Effector memory CD4-positive, alpha-beta T cell (primary cell): Measurements from ENCODE around the gene EDARADD.
"Not testable (repeated sequence)": the region's sequence is repeated elsewhere in the genome, so short reads cannot be mapped to it uniquely, and the experiment has no call there.

Experiments used
- DNase-seq, 3 donors: peaks; one replicate each; pipeline ENCODE4 v3.0.0-alpha.2; 2020
- H3K27ac ChIP-seq: 2 replicates; pipeline ENCODE4 v1.7.0; 2013; ENCODE audit warnings: mild to moderate bottlenecking, low read length, moderate library complexity; ENCODE audit not compliant: insufficient read depth, poor library complexity, severe bottlenecking
- H3K27me3 ChIP-seq: replicated peaks from 2 replicates; pipeline ENCODE4 v1.7.0; 2013; ENCODE audit warnings: mild to moderate bottlenecking, low read length; ENCODE audit not compliant: insufficient read depth, control insufficient read depth, poor library complexity, severe bottlenecking
- H3K36me3 ChIP-seq: 2 replicates; pipeline ENCODE4 v1.7.0; 2013; ENCODE audit warnings: mild to moderate bottlenecking, low read length, moderate library complexity; ENCODE audit not compliant: control insufficient read depth, insufficient read depth
- H3K4me1 ChIP-seq: 2 replicates; pipeline ENCODE4 v1.7.0; 2013; ENCODE audit warnings: low read length, mild to moderate bottlenecking; ENCODE audit not compliant: control insufficient read depth, insufficient read depth, poor library complexity, severe bottlenecking
- H3K4me3 ChIP-seq: 2 replicates; pipeline ENCODE4 v1.7.0; 2013; ENCODE audit warnings: low read length, low read depth, mild to moderate bottlenecking; ENCODE audit not compliant: insufficient read depth, poor library complexity, severe bottlenecking
- H3K9me3 ChIP-seq: 2 replicates; pipeline ENCODE4 v1.7.0; 2013; ENCODE audit warnings: mild to moderate bottlenecking, low read length, moderate library complexity; ENCODE audit not compliant: control insufficient read depth

The EDARADD gene

DNA sequence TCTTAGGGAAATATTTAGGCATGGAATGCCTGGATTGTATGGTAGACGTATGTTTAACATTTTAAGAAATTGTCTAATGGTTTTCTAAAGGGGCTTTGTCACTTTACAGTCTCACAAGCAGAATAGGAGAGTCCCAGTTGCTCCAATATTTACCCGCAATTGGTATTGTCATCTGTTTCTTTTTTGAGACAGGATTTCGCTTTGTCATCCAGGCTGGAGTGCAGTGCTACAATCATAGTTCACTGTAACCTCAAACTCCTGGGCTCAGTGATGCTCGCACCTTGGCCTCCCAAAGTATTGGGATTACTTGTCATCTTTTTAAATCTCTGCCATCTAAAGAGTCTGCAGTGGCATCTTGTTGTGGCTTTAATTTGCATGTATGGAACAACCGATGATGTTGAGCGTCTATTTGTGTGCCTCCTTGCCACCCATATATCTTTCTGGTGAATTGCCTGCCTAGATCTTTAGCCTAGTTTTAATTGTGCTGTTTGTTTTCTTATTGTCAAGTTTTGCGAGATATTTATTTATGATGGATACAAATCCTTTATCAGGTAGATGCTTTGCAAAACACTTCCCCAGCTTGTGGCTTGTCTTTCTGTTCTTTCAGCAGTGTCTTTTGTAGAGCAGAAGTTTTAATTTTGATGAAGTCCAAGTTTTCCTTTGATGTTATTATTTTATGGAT lies 32.0 kb upstream of the EDARADD start:
- Histone ChIP-seq H3K4me3 (no peak overlapping the region), H3K36me3 (no peaks in the 10 kb centered on the region), H3K27me3 (no peaks in the 10 kb centered on the region), H3K9me3 (no peaks in the 10 kb centered on the region), H3K27ac (no peak overlapping the region), H3K4me1 (no peaks in the 10 kb centered on the region)
- no peak for DNase-seq

DNA sequence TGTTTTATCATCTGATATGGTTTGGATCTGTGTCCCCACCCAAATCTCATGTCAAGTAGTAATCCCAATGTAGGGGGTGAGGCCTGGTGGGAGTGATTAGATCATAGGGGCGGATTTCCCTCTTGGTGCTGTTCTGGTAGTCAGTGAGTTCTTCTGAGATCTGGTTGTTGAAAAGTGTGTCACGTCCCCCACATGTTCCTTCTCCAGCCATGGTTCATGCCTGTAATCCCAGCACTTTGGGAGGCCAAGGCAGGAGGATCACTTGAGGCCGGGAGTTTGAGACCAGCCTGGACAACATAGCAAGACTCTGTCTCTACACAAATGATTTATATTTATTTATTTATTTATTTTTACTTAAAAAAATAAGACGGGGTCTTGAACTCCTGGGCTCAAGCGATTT lies 30.8 kb upstream of the EDARADD start:
- no peaks in the 10 kb centered on the region for H3K27me3 ChIP-seq
- no peaks in the 10 kb centered on the region for H3K36me3 ChIP-seq
- no peak overlapping the region for H3K27ac ChIP-seq
- no peaks in the 10 kb centered on the region for H3K4me1 ChIP-seq
- H3K4me3 ChIP-seq = no peak overlapping the region
- no peak for DNase-seq
- no peaks in the 10 kb centered on the region for H3K9me3 ChIP-seq

DNA sequence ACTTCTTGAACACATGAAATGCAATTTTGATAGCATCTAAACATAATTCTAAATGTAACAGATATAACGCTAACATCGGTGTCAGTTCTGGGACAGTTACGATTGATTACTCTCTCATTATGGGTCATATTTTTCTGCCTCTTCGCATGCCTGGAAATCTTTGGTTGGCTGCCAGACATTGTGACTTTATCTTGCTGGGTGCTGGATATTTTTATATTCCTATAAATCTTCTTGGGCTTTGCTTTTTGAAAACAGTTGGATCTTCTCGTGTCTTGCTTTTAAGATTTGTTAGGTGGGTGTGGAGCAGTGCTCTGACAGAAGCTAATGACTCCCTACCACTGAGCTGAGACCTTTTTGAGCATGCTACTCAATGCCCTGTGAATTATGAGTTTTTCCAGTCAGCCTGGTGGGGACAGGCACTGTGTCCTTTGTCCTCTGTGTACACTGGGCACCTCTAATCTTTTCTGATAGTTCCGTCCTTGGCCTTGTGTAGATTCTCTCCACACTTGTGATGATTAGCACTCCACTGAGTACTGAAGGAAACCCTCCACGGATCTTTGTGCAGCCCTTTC lies 28.0 kb upstream of the EDARADD start:
- H3K27ac ChIP-seq = no peak overlapping the region
- DNase-seq = no peak
- H3K4me1 ChIP-seq = no peaks in the 10 kb centered on the region
- H3K4me3 ChIP-seq = no peak overlapping the region
- no peaks in the 10 kb centered on the region for H3K27me3 ChIP-seq
- no peaks in the 10 kb centered on the region for H3K36me3 ChIP-seq
- no peaks in the 10 kb centered on the region for H3K9me3 ChIP-seq

DNA sequence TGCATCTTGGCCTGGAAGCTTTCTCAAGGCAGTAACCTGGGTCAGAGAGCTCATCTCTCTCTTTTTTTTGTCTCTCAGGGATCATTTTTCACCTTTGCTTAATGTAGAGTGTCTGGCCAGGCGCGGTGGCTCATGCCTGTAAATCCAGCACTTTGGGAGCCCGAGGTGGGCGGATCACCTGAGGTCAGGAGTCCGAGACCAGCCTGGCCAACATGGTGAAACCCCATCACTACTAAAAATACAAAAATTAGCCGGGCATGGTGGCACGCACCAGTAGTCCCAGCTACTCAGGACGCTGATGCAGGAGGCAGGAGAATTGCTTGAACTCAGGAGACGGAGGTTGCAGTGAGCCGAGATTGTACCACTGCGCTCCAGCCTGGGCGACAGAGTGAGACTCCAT lies 27.4 kb upstream of the EDARADD start:
- H3K9me3 ChIP-seq, H3K4me3 ChIP-seq, H3K4me1 ChIP-seq, DNase-seq, H3K27ac ChIP-seq, H3K27me3 ChIP-seq, H3K36me3 ChIP-seq: not testable (repeated sequence)

DNA sequence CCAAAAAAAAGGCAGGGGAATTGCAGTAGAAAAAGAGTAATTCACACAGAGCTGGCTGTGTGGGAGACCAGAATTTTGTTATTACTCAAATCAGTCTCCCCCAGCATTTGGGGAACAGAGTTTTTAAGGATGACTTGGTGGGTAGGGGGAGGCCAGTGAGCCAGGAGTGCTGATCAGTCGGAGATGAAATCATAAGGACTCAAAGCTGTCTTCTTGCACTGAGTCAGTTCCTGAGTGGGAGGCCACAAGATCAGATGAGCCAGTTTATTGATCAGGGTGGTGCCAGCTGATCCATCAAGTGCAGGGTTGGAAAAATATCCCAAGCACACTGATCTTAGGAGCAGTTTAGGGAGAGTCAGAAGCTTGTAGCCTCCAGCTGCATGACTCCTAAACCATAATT lies 23.7 kb upstream of the EDARADD start:
- H3K36me3 ChIP-seq = no peaks in the 10 kb centered on the region
- no peak overlapping the region for H3K27ac ChIP-seq
- H3K27me3 ChIP-seq = no peaks in the 10 kb centered on the region
- H3K9me3 ChIP-seq = no peaks in the 10 kb centered on the region
- H3K4me3 ChIP-seq = no peak overlapping the region
- DNase-seq = no peak
- H3K4me1 ChIP-seq = no peaks in the 10 kb centered on the region

DNA sequence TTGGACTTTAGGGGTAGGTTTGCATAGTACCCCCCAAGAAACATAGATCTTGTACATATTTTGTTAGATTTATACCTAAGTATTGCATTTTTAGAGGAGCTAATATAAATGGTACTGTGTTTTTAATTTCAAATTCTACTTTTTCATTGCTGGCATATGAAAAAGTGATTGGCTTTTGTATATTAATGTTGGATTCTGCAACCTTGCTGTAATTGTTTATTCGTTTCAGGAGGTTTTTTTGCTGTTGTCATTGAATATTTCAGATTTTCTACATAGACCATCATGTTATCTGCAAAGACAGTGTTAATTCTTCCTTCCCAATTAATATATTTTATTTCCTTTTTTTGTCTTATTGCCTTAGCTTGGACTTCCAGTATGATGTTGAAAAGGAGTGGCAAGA lies 23.0 kb upstream of the EDARADD start:
- Histone ChIP-seq H3K4me3 (no peak overlapping the region), H3K9me3 (no peaks in the 10 kb centered on the region), H3K27me3 (no peaks in the 10 kb centered on the region), H3K27ac (no peak overlapping the region), H3K36me3 (no peaks in the 10 kb centered on the region), H3K4me1 (no peaks in the 10 kb centered on the region)
- no peak for DNase-seq

DNA sequence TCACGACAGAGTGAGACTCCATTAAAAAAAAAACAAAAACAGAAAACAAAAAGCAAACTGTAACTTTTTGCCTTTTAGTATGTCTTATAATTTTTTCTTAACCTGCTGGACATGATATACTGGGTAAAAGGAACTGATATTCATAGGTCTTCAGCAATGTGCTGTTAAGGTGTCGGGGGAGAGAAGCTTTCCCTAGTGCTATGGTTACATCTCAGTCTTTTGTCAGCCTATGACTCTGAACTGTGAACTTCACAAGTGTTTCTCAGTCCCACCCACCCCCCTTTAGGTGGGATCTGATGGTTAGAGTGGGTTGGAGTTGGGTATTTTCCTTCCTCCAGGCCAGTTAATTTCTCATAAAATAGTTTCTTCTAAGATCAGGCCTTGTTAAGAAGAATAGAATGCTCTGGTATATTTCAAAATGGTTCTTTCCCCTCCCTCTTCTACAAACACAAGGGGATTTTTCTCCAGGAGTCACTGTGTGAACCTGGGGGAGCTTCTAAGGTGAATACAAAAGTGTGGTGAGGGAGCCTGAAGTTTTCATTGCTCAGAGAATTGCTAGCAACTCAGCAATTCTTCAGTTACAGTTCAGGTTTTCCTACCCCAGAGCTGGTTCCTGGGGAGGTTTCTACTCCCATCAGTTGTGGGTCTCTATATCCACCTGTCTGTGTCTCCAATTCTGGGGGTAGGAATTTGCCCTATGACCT lies 16.1 kb upstream of the EDARADD start:
- Histone ChIP-seq H3K9me3 (peaks cover 8% of the 10 kb centered on the region), H3K4me1 (no peaks in the 10 kb centered on the region), H3K4me3 (no peak overlapping the region), H3K36me3 (no peaks in the 10 kb centered on the region), H3K27me3 (no peaks in the 10 kb centered on the region), H3K27ac (no peak overlapping the region)
- DNase-seq = no peak

DNA sequence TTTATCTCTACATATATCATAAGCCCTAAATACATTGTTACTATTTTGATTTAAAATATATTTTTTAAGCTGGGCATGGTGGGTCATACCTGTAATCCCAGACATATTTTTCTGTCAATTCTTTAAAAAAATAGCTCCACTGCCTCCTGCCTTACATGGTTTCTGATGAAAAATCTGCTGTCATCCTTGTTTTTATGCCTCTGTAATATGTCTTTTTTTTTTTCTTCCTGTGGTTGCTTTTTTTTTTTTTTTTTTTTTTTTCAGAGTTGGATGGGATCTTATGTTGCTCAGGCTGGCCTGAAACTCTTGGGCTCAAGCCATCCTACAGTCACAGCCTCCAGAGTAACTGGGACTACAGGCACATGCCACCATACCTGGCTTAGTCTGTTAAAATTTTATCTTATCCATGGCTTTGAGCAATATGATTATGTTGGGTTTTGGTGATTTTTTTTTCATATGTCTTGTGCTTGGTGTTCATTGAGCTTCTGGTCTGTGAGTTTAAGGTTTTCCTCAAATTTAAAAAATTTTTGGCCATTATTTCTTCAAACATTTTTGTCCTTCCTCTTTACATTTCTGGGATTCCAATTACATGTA lies 12.4 kb upstream of the EDARADD start:
- Histone ChIP-seq H3K36me3 (no peaks in the 10 kb centered on the region), H3K27me3 (no peaks in the 10 kb centered on the region)

DNA sequence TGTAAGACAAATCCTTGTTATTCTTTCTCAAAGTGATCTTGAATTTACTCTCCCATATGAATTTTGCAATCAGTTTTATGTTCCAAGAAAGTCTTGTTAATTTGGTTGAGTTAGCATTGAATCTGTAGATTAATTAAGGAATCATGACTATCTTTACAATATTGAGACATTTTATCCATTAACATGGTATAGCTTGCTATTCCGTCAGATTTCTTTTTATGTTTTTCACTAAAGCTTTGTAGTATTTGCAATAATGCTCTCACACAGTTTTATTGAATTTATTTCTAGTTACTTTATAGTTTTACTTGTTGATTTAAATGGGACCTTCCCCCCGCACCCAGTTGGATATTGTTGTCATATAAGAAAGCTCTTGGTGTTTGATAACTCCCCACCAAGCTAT lies 5.8 kb upstream of the EDARADD start:
- H3K9me3 ChIP-seq = no peaks in the 10 kb centered on the region
- no peaks in the 10 kb centered on the region for H3K4me1 ChIP-seq
- H3K4me3 ChIP-seq = no peak overlapping the region
- H3K27me3 ChIP-seq = no peaks in the 10 kb centered on the region
- H3K36me3 ChIP-seq = no peaks in the 10 kb centered on the region
- no peak for DNase-seq
- no peak overlapping the region for H3K27ac ChIP-seq

More for the DNA sequence above, 12.4 kb upstream of the EDARADD start:
- peaks cover 8% of the 10 kb centered on the region for H3K9me3 ChIP-seq
- H3K4me3 ChIP-seq = no peak overlapping the region
- H3K27ac ChIP-seq = no peak overlapping the region
- no peaks in the 10 kb centered on the region for H3K4me1 ChIP-seq
- DNase-seq = no peak

DNA sequence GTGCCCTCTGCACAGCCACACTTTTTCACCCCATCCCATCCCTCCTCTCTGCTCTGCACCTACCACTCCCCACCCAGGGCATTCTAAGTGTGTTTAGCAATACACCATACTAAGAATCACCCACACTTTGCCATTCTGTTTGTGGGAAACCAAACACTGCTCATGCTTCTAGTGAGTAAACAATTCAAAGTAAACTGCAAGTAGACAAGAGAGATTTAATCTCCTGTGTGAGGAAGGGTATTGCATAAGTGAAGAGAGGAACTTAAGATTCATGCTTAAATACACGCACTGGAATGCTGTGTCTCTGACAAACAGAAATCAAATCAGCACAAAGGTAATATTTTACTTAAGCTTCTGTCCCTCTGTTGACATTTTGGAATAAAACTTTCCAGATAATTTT lies 4.8 kb upstream of the EDARADD start:
- Histone ChIP-seq H3K9me3 (no peaks in the 10 kb centered on the region), H3K4me3 (no peak overlapping the region), H3K4me1 (no peaks in the 10 kb centered on the region), H3K27ac (no peak overlapping the region), H3K27me3 (no peaks in the 10 kb centered on the region), H3K36me3 (no peaks in the 10 kb centered on the region)
- no peak for DNase-seq
